ENCODE results near the gene TFB2M. TPM values are rescaled to one million over a fixed set of nuclear protein-coding genes. Genes with fewer than 3 reads are reported as not detected.

Gene TFB2M
- total and polyA plus RNA-seq, 10 of the 15 experiments (the other 5 are each of a cell fraction or from before 2014, with no cell fraction given) = 25.2 to 66.0 (median 36.1) TPM

GRCh38 chr1:246527402-246528088 lies 38.5 kb downstream of the TFB2M start:
- peaks cover 9% of the 10 kb centered on the region; the same call in 1 of the 3 replicates for H3K9me3 ChIP-seq (replicated peaks; ENCODE audit: control insufficient read depth, insufficient read depth, low read length)
- TF ChIP-seq, protein P1, sequence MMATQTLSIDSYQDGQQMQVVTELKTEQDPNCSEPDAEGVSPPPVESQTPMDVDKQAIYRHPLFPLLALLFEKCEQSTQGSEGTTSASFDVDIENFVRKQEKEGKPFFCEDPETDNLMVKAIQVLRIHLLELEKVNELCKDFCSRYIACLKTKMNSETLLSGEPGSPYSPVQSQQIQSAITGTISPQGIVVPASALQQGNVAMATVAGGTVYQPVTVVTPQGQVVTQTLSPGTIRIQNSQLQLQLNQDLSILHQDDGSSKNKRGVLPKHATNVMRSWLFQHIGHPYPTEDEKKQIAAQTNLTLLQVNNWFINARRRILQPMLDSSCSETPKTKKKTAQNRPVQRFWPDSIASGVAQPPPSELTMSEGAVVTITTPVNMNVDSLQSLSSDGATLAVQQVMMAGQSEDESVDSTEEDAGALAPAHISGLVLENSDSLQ (IDR thresholded peaks at IDR 0.05) = no peak
- TF ChIP-seq LARP7 (IDR thresholded peaks at IDR 0.05) = no peak
- no peak for TF ChIP-seq RCOR1 (conservative IDR thresholded peaks at IDR 0.05; ENCODE audit: low read depth, low read length)
- TF ChIP-seq CBFB (IDR thresholded peaks at IDR 0.05; ENCODE audit: low read depth) = no peak
- TF ChIP-seq ATF3 (IDR thresholded peaks at IDR 0.05; ENCODE audit: borderline replicate concordance, extremely low read depth, low read depth, low read length) = no peak
- TF ChIP-seq STAT3 (IDR thresholded peaks at IDR 0.05; ENCODE audit: low read depth, low read length) = no peak
- no peak for TF ChIP-seq KLF5 (IDR thresholded peaks at IDR 0.05; ENCODE audit: partially characterized antibody)
- TF ChIP-seq POLR2A (IDR thresholded peaks at IDR 0.05; ENCODE audit: low read depth, low read length) = peak; percentile 52
- no peak for TF ChIP-seq NFYB (IDR thresholded peaks at IDR 0.05; ENCODE audit: insufficient read depth, low read depth, low read length)
- no peak for TF ChIP-seq NFIC (IDR thresholded peaks at IDR 0.05; ENCODE audit: low read depth, low read length)
- peak; percentile 47; the same call in 1 of the 2 replicates for TF ChIP-seq RUNX3 (IDR thresholded peaks at IDR 0.05; ENCODE audit: low read length)
- TF ChIP-seq YY1 (IDR thresholded peaks at IDR 0.05; ENCODE audit: low read depth, low read length) = no peak
- no peak for TF ChIP-seq HDGF (IDR thresholded peaks at IDR 0.05)
- no peak for TF ChIP-seq BCL3 (IDR thresholded peaks at IDR 0.05; ENCODE audit: borderline replicate concordance, insufficient read depth, low read depth, low read length, poor library complexity, severe bottlenecking)
- TF ChIP-seq RBBP5 (conservative IDR thresholded peaks at IDR 0.05) = no peak
- no peak for TF ChIP-seq KAT2A (conservative IDR thresholded peaks at IDR 0.05; ENCODE audit: control insufficient read depth, low read depth, low read length)
- TF ChIP-seq, protein P2, sequence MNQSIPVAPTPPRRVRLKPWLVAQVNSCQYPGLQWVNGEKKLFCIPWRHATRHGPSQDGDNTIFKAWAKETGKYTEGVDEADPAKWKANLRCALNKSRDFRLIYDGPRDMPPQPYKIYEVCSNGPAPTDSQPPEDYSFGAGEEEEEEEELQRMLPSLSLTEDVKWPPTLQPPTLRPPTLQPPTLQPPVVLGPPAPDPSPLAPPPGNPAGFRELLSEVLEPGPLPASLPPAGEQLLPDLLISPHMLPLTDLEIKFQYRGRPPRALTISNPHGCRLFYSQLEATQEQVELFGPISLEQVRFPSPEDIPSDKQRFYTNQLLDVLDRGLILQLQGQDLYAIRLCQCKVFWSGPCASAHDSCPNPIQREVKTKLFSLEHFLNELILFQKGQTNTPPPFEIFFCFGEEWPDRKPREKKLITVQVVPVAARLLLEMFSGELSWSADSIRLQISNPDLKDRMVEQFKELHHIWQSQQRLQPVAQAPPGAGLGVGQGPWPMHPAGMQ (IDR thresholded peaks at IDR 0.05; ENCODE audit: borderline replicate concordance) = no peak
- TF ChIP-seq TARDBP (IDR thresholded peaks at IDR 0.05; ENCODE audit: borderline replicate concordance) = no peak
- H3K79me2 ChIP-seq (ENCODE audit: control insufficient read depth, insufficient read depth, low read length) = no peaks in the 10 kb centered on the region
- BruUV-seq (replicated peaks) = no TSS peak
- H3K4me1 ChIP-seq (ENCODE audit: control insufficient read depth, insufficient read depth, low read length) = peaks cover 8% of the 10 kb centered on the region; the same call in 1 of the 2 replicates
- DNase-seq (ENCODE audit: low read depth, low spot score) = no peak
- in situ Hi-C loops (cut with MboI) (no loop called here), intact Hi-C loops (cut with micrococcal nuclease; ENCODE audit: unreplicated experiment) (no loop called here)
- no peak for FAIRE-seq
- H3K4me3 ChIP-seq = no peak overlapping the region
- peak; percentile 69 for ATAC-seq
- H3K27ac ChIP-seq (ENCODE audit: control insufficient read depth, insufficient read depth) = peak overlapping the region; percentile 44
- ChIA-PET POLR2A (no interaction called here), RAD21 (ENCODE audit: unreplicated experiment) (no interaction called here), CTCF (interaction anchor here (0.8 kb wide), 1 partner anchor 21 kb away, joined by 4 read pairs; no protein-coding TSS in a partner anchor), SMC1A (ENCODE audit: uncharacterized antibody, unreplicated experiment) (interaction anchor here (1.8 kb wide), 1 partner anchor 22 kb away, joined by 4 read pairs; no protein-coding TSS in a partner anchor)
- no peaks in the 10 kb centered on the region for H3K36me3 ChIP-seq (ENCODE audit: control insufficient read depth in 2 of 2, insufficient read depth in 2 of 2, low read length in 1 of 2)
- no peaks in the 10 kb centered on the region for H3K27me3 ChIP-seq (replicated peaks in 1 of 2; ENCODE audit: control insufficient read depth in 2 of 2, insufficient read depth in 2 of 2, low read length in 1 of 2)
- H3K4me2 ChIP-seq (ENCODE audit: control insufficient read depth, insufficient read depth) = no peak overlapping the region
- WGBS (ENCODE audit: insufficient coverage, insufficient replicate concordance, low lambda C conversion rate, missing lambda C conversion rate) = 8% methylated on average over 5 of the region's 5 CpGs
- H4K20me1 ChIP-seq (ENCODE audit: control insufficient read depth, insufficient read depth) = no peaks in the 10 kb centered on the region
- H2AFZ ChIP-seq (ENCODE audit: control insufficient read depth, low read depth, low read length) = peak overlapping the region; percentile 90
- H3K9ac ChIP-seq (ENCODE audit: control insufficient read depth, insufficient read depth, low read length) = no peak overlapping the region
